MCF 10A (cell line): ENCODE measurements around the gene CCDC93. TPM values are rescaled to one million over a fixed set of nuclear protein-coding genes. Genes with fewer than 3 reads are reported as not detected.
"Not testable (repeated sequence)": the region's sequence is repeated elsewhere in the genome, so short reads cannot be mapped to it uniquely, and the experiment has no call there.

Source experiments
- BruUV-seq: library from RNA; stranded (reverse); fragments of 400-500 nt; replicated peaks from 2 replicates; lab custom pipeline; 2021; lab: Mats Ljungman, UMichigan
- CTCF ChIA-PET: fragments of 300-600 bp; sonication (Branson Sonifier 250); formaldehyde crosslinking; extraction: SDS; loops from one replicate; lab custom pipeline; 2021; ENCODE audit warnings: antibody characterized with exemption, inconsistent platforms; lab: Yijun Ruan, JAX
- POLR2A ChIA-PET: fragments of 300-600, 350-650 bp; sonication (Branson Sonifier 250); formaldehyde crosslinking; extraction: SDS; loops from one replicate; lab custom pipeline; 2020; ENCODE audit warnings: antibody characterized with exemption, inconsistent platforms; lab: Yijun Ruan, JAX
- DNase-seq: peaks from one replicate; pipeline ENCODE4 v3.0.0-alpha.2; 2018; ENCODE audit not compliant: unreplicated experiment
- H3K27ac Mint-ChIP-seq: one replicate; pipeline ENCODE4 v1.8.0; 2022; ENCODE audit warnings: mild to moderate bottlenecking, low read depth, mixed read lengths; ENCODE audit not compliant: unreplicated experiment
- H3K27me3 Mint-ChIP-seq: one replicate; pipeline ENCODE4 v1.8.0; 2022; ENCODE audit warnings: mixed read lengths; ENCODE audit not compliant: insufficient read depth, unreplicated experiment
- H3K36me3 Mint-ChIP-seq: one replicate; pipeline ENCODE4 v1.8.0; 2022; ENCODE audit warnings: mild to moderate bottlenecking, moderate library complexity, mixed read lengths; ENCODE audit not compliant: insufficient read depth, unreplicated experiment
- H3K4me1 Mint-ChIP-seq: one replicate; pipeline ENCODE4 v1.8.0; 2022; ENCODE audit warnings: mixed read lengths; ENCODE audit not compliant: insufficient read depth, unreplicated experiment
- H3K4me3 Mint-ChIP-seq: one replicate; pipeline ENCODE4 v1.8.0; 2022; ENCODE audit warnings: mild to moderate bottlenecking, moderate library complexity, mixed read lengths; ENCODE audit not compliant: unreplicated experiment
- H3K9me3 Mint-ChIP-seq: one replicate; pipeline ENCODE4 v1.8.0; 2022; ENCODE audit warnings: mixed read lengths; ENCODE audit not compliant: unreplicated experiment
- intact Hi-C: fragments of 100-400 bp; cut with micrococcal nuclease; formaldehyde crosslinking; loops from 2 replicates; pipeline ENCODE4 v1.14.1; 2022
- total RNA-seq: library from RNA; stranded (reverse); gene quantifications from 2 replicates; pipeline ENCODE4 v1.2.3, GENCODE V29; 2022
- TF ChIP-seq, protein P1 (sequence below): fragments of 200-600 bp; IDR thresholded peaks from one replicate; pipeline ENCODE4 v1.8.0; 2022; ENCODE audit warnings: antibody characterized with exemption, mild to moderate bottlenecking; ENCODE audit not compliant: unreplicated experiment

Gene CCDC93
- total RNA-seq, 1 experiment from 2014 or later, result 37.8 TPM

DNA sequence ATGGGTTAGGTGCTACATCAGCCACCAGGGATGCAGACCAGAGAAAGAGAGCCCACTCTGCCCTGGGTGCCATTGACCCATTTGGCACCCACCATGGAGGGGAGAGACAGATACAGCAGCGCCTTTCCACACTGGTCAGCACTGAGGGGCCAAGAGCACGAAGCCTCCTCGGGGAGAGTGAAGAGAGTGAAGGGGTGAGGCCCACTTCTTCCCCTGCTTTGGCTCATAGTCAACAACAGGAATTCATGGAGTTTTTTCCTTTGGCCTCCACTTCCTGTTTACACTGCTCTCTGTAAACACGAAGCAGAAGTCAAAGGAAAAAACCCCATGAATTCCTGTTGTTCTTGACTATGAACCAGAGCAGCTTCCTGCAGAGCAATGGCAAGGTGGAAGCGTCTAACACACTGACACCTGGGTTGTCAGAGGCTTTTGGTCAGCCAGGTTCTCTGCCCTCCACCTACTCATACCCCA is 80.0 kb downstream of the CCDC93 start:
- ChIA-PET POLR2A (no interaction called here), CTCF (interaction anchor here (2.0 kb wide), 1 partner anchor 70 kb away, joined by 6 read pairs; no protein-coding TSS in a partner anchor)
- Mint-ChIP-seq H3K27me3 (no peaks in the 10 kb centered on the region), H3K27ac (no peak overlapping the region), H3K4me1 (no peaks in the 10 kb centered on the region), H3K4me3 (no peak overlapping the region), H3K9me3 (no peaks in the 10 kb centered on the region), H3K36me3 (peaks cover 65% of the 10 kb centered on the region)
- intact Hi-C loops, result no loop called here
- DNase-seq, result no peak
- TF ChIP-seq, protein P1, sequence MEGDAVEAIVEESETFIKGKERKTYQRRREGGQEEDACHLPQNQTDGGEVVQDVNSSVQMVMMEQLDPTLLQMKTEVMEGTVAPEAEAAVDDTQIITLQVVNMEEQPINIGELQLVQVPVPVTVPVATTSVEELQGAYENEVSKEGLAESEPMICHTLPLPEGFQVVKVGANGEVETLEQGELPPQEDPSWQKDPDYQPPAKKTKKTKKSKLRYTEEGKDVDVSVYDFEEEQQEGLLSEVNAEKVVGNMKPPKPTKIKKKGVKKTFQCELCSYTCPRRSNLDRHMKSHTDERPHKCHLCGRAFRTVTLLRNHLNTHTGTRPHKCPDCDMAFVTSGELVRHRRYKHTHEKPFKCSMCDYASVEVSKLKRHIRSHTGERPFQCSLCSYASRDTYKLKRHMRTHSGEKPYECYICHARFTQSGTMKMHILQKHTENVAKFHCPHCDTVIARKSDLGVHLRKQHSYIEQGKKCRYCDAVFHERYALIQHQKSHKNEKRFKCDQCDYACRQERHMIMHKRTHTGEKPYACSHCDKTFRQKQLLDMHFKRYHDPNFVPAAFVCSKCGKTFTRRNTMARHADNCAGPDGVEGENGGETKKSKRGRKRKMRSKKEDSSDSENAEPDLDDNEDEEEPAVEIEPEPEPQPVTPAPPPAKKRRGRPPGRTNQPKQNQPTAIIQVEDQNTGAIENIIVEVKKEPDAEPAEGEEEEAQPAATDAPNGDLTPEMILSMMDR, result no peak
- no TSS peak for BruUV-seq

DNA sequence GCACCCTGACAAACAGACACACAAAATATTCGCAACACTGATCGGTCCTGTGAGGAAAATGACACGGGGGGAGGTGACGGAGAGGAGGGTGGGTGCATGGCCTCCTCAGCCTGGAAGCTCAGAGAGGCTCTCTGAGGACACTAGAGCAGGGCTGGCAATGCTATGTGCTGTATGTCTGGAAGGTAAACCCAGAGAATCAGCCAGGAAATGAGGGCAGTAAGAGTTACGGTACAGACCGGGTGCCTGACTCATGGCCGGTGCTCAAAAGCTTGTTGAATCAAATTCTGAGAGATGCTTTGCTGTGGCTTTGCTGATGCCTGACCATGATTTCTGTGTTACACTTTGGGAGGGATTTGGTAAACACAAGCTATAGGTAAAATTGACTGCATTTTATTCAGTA is 81.9 kb downstream of the CCDC93 start:
- Mint-ChIP-seq H3K4me3 (no peak overlapping the region), H3K36me3 (peaks cover 62% of the 10 kb centered on the region), H3K27ac (no peak overlapping the region), H3K4me1 (no peaks in the 10 kb centered on the region), H3K9me3 (no peaks in the 10 kb centered on the region), H3K27me3 (no peaks in the 10 kb centered on the region)
- intact Hi-C loops, result no loop called here
- BruUV-seq, result no TSS peak
- POLR2A ChIA-PET, result no interaction called here
- DNase-seq, result no peak
- CTCF ChIA-PET, result interaction anchor here (0.8 to 2.0 kb wide), 3 partner anchors 14 to 117 kb away, joined by 3 to 6 read pairs (median 4); partner anchors contain the start of gene DDX18
- TF ChIP-seq, protein P1, result no peak

- H3K4me1 Mint-ChIP-seq, result no peaks in the 10 kb centered on the region
Measured at GRCh38 chr2:117931266-117931665, 82.6 kb downstream of the CCDC93 start.

DNA sequence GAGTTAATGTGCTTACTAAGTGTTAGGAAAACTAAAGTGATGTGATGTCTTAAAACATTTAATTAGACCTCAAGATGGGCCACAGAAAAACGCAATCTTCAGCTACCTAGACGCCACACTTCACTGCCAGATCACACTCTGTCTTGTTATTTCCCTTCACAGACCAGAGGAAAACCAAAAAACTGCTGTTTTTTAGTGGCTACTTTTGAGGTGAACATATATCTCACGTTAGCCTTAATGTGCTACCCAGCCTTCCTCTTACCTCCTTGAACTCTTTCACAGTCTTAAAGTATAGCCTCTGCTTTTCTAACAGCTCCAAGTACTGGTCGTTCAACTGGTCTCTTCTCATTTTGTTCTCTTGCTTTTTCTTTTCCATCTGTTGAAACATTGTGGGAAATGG is 83.1 kb downstream of the CCDC93 start:
- intact Hi-C loops, result no loop called here
- POLR2A ChIA-PET, result no interaction called here
- H3K4me3 Mint-ChIP-seq, result no peak overlapping the region
- H3K9me3 Mint-ChIP-seq, result no peaks in the 10 kb centered on the region
- H3K27ac Mint-ChIP-seq, result no peak overlapping the region
- peaks cover 55% of the 10 kb centered on the region for H3K36me3 Mint-ChIP-seq
- H3K4me1 Mint-ChIP-seq, result no peaks in the 10 kb centered on the region
- H3K27me3 Mint-ChIP-seq, result no peaks in the 10 kb centered on the region
- no peak for DNase-seq
- TF ChIP-seq, protein P1, result no peak
- no TSS peak for BruUV-seq
- CTCF ChIA-PET, result interaction anchor here (0.6 to 1.1 kb wide), 3 partner anchors 10 to 161 kb away, joined by 3 to 5 read pairs (median 3); no protein-coding TSS in a partner anchor

More at GRCh38 chr2:117931266-117931665, 82.6 kb downstream of the CCDC93 start:
- TF ChIP-seq, protein P1, result no peak
- DNase-seq, result no peak
- peaks cover 55% of the 10 kb centered on the region for H3K36me3 Mint-ChIP-seq
- ChIA-PET POLR2A (no interaction called here), CTCF (interaction anchor here (0.7 to 1.1 kb wide), 3 partner anchors 10 to 72 kb away, joined by 3 to 5 read pairs (median 3); no protein-coding TSS in a partner anchor)
- H3K27ac Mint-ChIP-seq, result no peak overlapping the region
- intact Hi-C loops, result no loop called here
- H3K27me3 Mint-ChIP-seq, result no peaks in the 10 kb centered on the region
- no peak overlapping the region for H3K4me3 Mint-ChIP-seq
- H3K9me3 Mint-ChIP-seq, result no peaks in the 10 kb centered on the region
- no TSS peak for BruUV-seq

DNA sequence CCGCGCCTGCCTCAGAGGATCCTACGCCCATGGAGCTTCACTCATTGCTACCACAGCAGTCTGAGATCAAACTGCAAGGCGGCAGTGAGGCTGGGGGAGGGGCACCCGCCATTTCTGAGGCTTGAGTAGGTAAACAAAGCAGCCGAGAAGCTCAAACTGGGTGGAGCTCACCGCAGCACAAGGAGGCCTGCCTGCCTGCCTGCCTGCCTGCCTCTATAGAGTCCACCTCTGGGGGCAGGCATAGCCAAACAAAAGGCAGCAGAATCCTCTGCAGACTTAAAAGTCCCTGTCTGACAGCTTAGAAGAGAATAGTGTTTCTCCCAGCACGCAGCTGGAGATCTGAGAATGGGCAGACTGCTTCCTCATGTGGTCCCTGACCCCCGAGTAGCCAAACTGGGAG is 90.4 kb downstream of the CCDC93 start:
- H3K4me1 Mint-ChIP-seq, H3K4me3 Mint-ChIP-seq, intact Hi-C loops, DNase-seq, H3K27ac Mint-ChIP-seq, BruUV-seq, H3K27me3 Mint-ChIP-seq, H3K9me3 Mint-ChIP-seq, POLR2A ChIA-PET: not testable (repeated sequence)
- CTCF ChIA-PET, result interaction anchor here (1.3 kb wide), 1 partner anchor 108 kb away, joined by 5 read pairs; the partner anchor contains the start of gene DDX18
- H3K36me3 Mint-ChIP-seq, result peaks cover 72% of the 10 kb centered on the region
